Right lobe of liver (tissue), 6 donors: ENCODE measurements around the gene CAMK1G. TPM values are rescaled to one million over a fixed set of nuclear protein-coding genes. Genes with fewer than 3 reads are reported as not detected.

Experiments
- ATAC-seq, 4 donors: fragments of 200-7000 bp; cut with Tn5 transposase; one replicate each; pipeline ENCODE4 v1.9.1; 2020; ENCODE audit warnings: mild to moderate bottlenecking in 4 of 4, moderate library complexity in 4 of 4
- DNase-seq, 3 donors: peaks; one replicate each; pipeline ENCODE4 v3.0.0-alpha.2; 2020
- H3K27ac ChIP-seq, 3 donors: fragments of 200-600 bp; one replicate each; pipeline ENCODE4 v1.8.0; 2022
- H3K27me3 ChIP-seq, 2 donors: fragments of 200-600 bp; one replicate each; pipeline ENCODE4 v1.8.0; 2022
- H3K36me3 ChIP-seq, 4 donors: fragments of 200-600 bp; sonication (generic) in 1 of 4; one replicate each; pipeline versions ENCODE4 v1.5.1 to v1.8.0; 2017 to 2022; ENCODE audit warnings: control low read depth in 1 of 4
- H3K4me1 ChIP-seq, 4 donors: fragments of 200-600 bp; sonication (generic) in 1 of 4; one replicate each; pipeline versions ENCODE4 v1.5.1 to v1.8.0; 2017 to 2022; ENCODE audit warnings: control low read depth in 1 of 4
- H3K4me3 ChIP-seq, 3 donors: fragments of 200-600 bp; one replicate each; pipeline ENCODE4 v1.8.0; 2022
- H3K9me3 ChIP-seq, 4 donors: fragments of 200-600 bp; sonication (generic) in 1 of 4; one replicate each; pipeline versions ENCODE4 v1.5.1 to v1.8.0; 2017 to 2022; ENCODE audit warnings: control low read depth in 1 of 4
- POLR2A ChIP-seq: fragments of 450-650 bp; IDR thresholded peaks from one replicate; pipeline ENCODE4 v1.6.1; 2017; ENCODE audit warnings: antibody characterized with exemption, mild to moderate bottlenecking
- WGBS: methylation state at CpG from one replicate; pipeline ENCODE4 v1.1.6; 2018; ENCODE audit warnings: low coverage, low lambda C conversion rate; ENCODE audit not compliant: insufficient coverage; ENCODE audit errors: missing lambda C conversion rate; 5-methylcytosine and 5-hydroxymethylcytosine counted together
- intact Hi-C, 2 donors: fragments of 100-400 bp; cut with DNase I; formaldehyde crosslinking; loops; one replicate each; pipeline versions ENCODE4 v1.11.2 to v1.14.1; 2022
- total RNA-seq, 6 experiments: library from RNA; depleted of rRNA in 2 of 6; stranded (reverse); fragments of >200 nt in 2 of 6; fragmentation: NEBNext Ultra II Directional in 3 of 6; extraction: Animal tissue kit (Norgen Biotek cat#: 25700) in 3 of 6; gene quantifications; one replicate each; pipeline versions ENCODE4 v1.1.0 to v1.2.4, GENCODE V29; 2016 to 2023
- TF ChIP-seq, protein P1 (sequence below), 4 donors: fragments of 200-600 bp in 3 of 4; fragments of 450-650 bp in 1 of 4; IDR thresholded peaks; one replicate each; pipeline versions ENCODE4 v1.5.1 to v1.8.0; 2016 to 2022; ENCODE audit warnings: antibody characterized with exemption in 4 of 4, mild to moderate bottlenecking in 2 of 4
- donor health status: DM: no; HTN: yes; CAD: no.
- donor health status: DM: no; HTN: no; CAD: no.
- donor health status: DM: no; HTN: no; CAD: no.
- donor health status: DM: no; HTN: yes; CAD: no.
- donor health status: DM: no; HTN: yes; CAD: no.

The CAMK1G gene
- total RNA-seq, 6 experiments from 2014 or later = 0.17 to 0.80 (median 0.37) TPM; not detected in 2

DNA sequence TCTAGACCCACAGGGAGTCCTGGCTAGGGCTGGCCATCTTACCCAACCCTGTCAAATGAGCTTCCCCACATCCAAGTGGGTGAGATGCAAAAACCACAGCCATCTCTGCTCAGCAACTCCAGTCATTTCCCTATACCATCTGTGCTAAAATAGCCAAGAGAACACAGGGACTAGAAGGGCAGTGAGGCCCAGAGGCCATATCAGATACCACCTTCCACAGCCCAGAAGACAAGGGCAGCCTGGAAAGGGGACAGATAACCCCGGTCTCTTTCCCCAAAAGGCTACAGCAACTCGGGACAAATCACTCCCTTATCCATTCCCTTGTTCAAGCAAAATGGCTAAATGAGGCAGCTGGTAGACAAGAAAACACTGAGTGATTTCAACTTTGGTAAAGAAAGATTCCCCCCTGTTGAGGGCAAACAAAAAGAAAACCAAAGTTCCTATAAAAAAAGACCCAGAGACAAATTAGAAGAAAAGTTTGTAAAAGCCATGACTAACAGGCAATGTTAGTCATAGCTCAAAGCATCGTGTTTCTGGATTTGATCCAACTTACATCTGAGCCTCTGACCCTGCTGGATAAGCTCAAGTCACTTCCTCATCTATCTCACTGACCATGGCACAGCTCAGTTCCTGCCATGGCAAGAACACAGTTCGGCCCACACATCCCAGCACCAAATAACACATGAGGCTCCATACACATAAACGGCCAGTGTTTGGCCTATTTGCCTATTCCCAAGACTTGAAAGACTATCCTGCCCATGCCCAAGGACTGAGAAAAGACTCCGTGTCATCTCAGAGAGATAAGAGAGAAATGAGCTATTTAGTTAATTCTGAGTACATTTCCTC, 65.6 kb downstream of the CAMK1G start:
- 51% methylated on average over 4 of the region's 6 CpGs for WGBS
- peak in 1 of 3 donors; percentile 30 for DNase-seq
- Histone ChIP-seq H3K9me3 (no peaks in the 10 kb centered on the region), H3K36me3 (no peaks in the 10 kb centered on the region), H3K4me3 (no peak overlapping the region), H3K4me1 (peaks cover 0 to 20% (median 11%) of the 10 kb centered on the region in 4 donors), H3K27me3 (no peaks in the 10 kb centered on the region), H3K27ac (peak overlapping the region in 1 of 3 donors; percentile 34)
- TF ChIP-seq, protein P1, sequence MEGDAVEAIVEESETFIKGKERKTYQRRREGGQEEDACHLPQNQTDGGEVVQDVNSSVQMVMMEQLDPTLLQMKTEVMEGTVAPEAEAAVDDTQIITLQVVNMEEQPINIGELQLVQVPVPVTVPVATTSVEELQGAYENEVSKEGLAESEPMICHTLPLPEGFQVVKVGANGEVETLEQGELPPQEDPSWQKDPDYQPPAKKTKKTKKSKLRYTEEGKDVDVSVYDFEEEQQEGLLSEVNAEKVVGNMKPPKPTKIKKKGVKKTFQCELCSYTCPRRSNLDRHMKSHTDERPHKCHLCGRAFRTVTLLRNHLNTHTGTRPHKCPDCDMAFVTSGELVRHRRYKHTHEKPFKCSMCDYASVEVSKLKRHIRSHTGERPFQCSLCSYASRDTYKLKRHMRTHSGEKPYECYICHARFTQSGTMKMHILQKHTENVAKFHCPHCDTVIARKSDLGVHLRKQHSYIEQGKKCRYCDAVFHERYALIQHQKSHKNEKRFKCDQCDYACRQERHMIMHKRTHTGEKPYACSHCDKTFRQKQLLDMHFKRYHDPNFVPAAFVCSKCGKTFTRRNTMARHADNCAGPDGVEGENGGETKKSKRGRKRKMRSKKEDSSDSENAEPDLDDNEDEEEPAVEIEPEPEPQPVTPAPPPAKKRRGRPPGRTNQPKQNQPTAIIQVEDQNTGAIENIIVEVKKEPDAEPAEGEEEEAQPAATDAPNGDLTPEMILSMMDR (IDR thresholded peaks at IDR 0.05) = no peak
- no peak for TF ChIP-seq POLR2A
- peak; percentile 26 to 65 (median 44) for ATAC-seq
- intact Hi-C loops = no loop called here

DNA sequence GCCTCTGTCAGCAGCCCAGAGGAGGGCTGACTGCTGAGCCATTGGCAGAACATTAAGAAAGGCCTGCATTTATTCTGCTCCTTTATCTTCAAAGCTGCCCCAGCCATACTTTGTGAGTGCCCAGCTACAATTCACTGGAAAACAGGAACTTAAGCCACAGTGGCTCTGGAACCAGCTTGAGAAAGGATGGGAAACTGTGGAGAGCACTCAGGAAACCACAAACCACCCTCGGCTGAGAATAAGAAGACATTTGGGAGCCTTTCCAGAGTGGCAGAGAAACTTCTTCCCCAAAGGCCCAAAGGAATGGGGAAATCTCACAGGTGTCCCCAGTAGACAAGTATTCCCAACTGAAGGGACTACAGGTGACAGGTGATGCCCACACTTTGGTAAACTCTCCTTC, 66.9 kb downstream of the CAMK1G start:
- Histone ChIP-seq H3K9me3 (no peaks in the 10 kb centered on the region), H3K4me1 (peaks cover 0 to 28% (median 14%) of the 10 kb centered on the region in 4 donors), H3K36me3 (no peaks in the 10 kb centered on the region), H3K27me3 (no peaks in the 10 kb centered on the region), H3K4me3 (no peak overlapping the region), H3K27ac (no peak overlapping the region)
- ATAC-seq (no peak), DNase-seq (no peak)
- no peak for TF ChIP-seq POLR2A
- TF ChIP-seq, protein P1 (IDR thresholded peaks at IDR 0.05) = no peak
- 60% methylated on average over 1 of the region's 1 CpG for WGBS
- intact Hi-C loops = no loop called here

DNA sequence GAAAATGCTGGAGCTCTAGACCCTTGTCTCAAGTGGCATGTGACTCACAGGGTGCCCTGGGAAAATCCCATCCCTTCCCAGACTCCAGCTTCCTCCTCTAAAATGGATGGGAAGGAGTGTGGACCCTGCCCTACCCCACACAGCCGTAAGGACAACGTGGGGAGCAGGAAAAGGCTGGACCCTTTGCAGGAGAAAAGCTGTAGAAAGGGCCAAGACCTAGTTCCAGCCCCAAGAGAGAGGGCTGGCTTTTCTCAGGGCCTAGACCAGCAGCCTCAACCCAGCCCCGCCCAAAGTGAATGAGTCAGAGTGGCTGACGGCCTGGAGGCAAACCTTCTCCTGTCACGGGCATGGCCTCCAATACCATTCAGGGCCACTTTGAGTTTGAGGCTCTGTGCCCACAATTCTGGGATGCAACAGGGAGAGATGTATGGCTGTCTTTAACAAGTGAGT, 67.6 kb downstream of the CAMK1G start:
- Histone ChIP-seq H3K9me3 (no peaks in the 10 kb centered on the region), H3K4me1 (peaks cover 0 to 35% (median 16%) of the 10 kb centered on the region in 4 donors), H3K4me3 (no peak overlapping the region), H3K36me3 (no peaks in the 10 kb centered on the region), H3K27me3 (no peaks in the 10 kb centered on the region), H3K27ac (no peak overlapping the region)
- ATAC-seq = peak in 1 of 4 donors; percentile 36
- peak in 1 of 3 donors; percentile 73 for DNase-seq
- TF ChIP-seq, protein P1 (IDR thresholded peaks at IDR 0.05) = no peak
- TF ChIP-seq POLR2A = no peak
- intact Hi-C loops = no loop called here
- WGBS = 35% methylated on average over 4 of the region's 5 CpGs

DNA sequence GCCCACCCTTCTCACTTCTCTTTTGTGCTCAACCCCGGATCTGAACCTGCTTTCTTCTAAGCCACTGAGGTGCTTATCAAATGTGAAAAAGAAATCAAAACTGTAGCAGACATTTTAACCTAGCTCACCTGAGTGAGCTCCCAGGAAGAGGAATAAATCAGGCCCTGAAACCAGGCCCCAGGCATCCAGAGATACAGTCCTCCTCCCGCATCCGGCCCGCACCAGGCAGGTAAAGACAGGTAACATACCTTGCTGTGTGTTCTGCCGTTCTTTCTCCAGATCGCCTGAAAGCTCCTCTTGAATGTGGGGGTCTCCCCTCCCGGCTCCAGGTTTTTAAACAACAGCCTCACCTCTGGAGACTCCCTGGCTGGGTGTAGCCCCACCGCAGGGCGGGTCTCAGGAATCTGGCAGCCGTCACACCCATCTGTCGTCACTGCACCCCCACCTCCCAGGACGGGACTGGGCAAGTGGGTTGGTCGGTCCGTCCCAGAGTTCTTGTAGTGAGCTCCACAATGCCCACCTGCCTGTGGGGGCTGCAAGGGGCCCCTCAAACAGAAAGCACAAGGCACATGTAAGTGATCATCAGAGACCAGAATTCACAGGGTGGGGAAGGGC, 68.7 kb downstream of the CAMK1G start, which contains the start of gene LAMB3:
TSS of gene LAMB3 (minus strand) at position 305 of the 615 bp plus-strand sequence. CDS start 1,481 bp downstream, outside the sequence.
- Histone ChIP-seq H3K4me1 (peaks cover 0 to 44% (median 21%) of the 10 kb centered on the region in 4 donors), H3K36me3 (no peaks in the 10 kb centered on the region), H3K27ac (peak within 1 kb of the TSS; percentile 36 to 68 (median 42)), H3K9me3 (no peaks in the 10 kb centered on the region), H3K4me3 (no peak within 1 kb of the TSS), H3K27me3 (no peaks in the 10 kb centered on the region)
- TF ChIP-seq, protein P1 (IDR thresholded peaks at IDR 0.05) = no peak
- no peak for TF ChIP-seq POLR2A
- peak in 1 of 3 donors; percentile 33 for DNase-seq
- WGBS = 88% methylated on average over 11 of the region's 14 CpGs
- intact Hi-C loops = no loop called here
- ATAC-seq = no peak
